Mesodermal cell (in vitro differentiated cells): ENCODE measurements around the gene SLC66A2.

Source experiments
- H3K27ac ChIP-seq: 2 replicates; pipeline ENCODE4 v1.7.0; 2013; ENCODE audit warnings: mild to moderate bottlenecking, low read depth, low read length, moderate library complexity; ENCODE audit not compliant: severe bottlenecking
- H3K36me3 ChIP-seq: 2 replicates; pipeline ENCODE4 v1.7.1; 2013; ENCODE audit warnings: mild to moderate bottlenecking, low read length, moderate library complexity; ENCODE audit not compliant: control insufficient read depth, insufficient read depth
- H3K4me1 ChIP-seq: one replicate; pipeline ENCODE4 v1.7.1; 2013; ENCODE audit warnings: mild to moderate bottlenecking, low read length; ENCODE audit not compliant: insufficient read depth, control insufficient read depth, poor library complexity, severe bottlenecking
- H3K4me3 ChIP-seq: 2 replicates; pipeline ENCODE4 v1.7.0; 2013; ENCODE audit warnings: low read length, control low read depth, mild to moderate bottlenecking; ENCODE audit not compliant: insufficient read depth, poor library complexity, severe bottlenecking; ENCODE audit errors: extremely low read depth
- H3K9me3 ChIP-seq: 2 replicates; pipeline ENCODE4 v1.7.1; 2013; ENCODE audit warnings: mild to moderate bottlenecking, low read length, moderate library complexity; ENCODE audit not compliant: control insufficient read depth
- WGBS, 2 experiments: methylation state at CpG; one replicate each; pipeline ENCODE4 v1.1.5; 2013; ENCODE audit warnings: missing lambda C conversion rate in 2 of 2; ENCODE audit not compliant: insufficient coverage in 2 of 2; 5-methylcytosine and 5-hydroxymethylcytosine counted together

Gene SLC66A2

GRCh38 chr18:79935499-79935898 is 16.0 kb downstream of the SLC66A2 start:
- H3K36me3 ChIP-seq: peaks cover 52% of the 10 kb centered on the region
- WGBS, 2 experiments: 90 to 93% methylated on average over 2 to 3 of the region's 3 CpGs
- H3K9me3 ChIP-seq: peaks cover 15% of the 10 kb centered on the region
- H3K4me3 ChIP-seq: no peak overlapping the region
- no peak overlapping the region for H3K27ac ChIP-seq
- H3K4me1 ChIP-seq: no peaks in the 10 kb centered on the region

- WGBS, 2 experiments: 76 to 89% methylated on average over 3 to 5 of the region's 5 CpGs
- Histone ChIP-seq H3K4me3 (no peak overlapping the region), H3K4me1 (no peaks in the 10 kb centered on the region), H3K9me3 (peaks cover 19% of the 10 kb centered on the region), H3K36me3 (peaks cover 48% of the 10 kb centered on the region), H3K27ac (no peak overlapping the region)
These were observed 16.4 kb downstream of the SLC66A2 start for GRCh38 chr18:79935098-79935480.

- WGBS, 2 experiments: 90 to 93% methylated on average over 7 to 8 of the region's 8 CpGs
- Histone ChIP-seq H3K4me1 (no peaks in the 10 kb centered on the region), H3K4me3 (no peak overlapping the region), H3K27ac (no peak overlapping the region), H3K9me3 (peaks cover 24% of the 10 kb centered on the region), H3K36me3 (peaks cover 48% of the 10 kb centered on the region)
These were observed 16.9 kb downstream of the SLC66A2 start for GRCh38 chr18:79934311-79935097.

- peaks cover 55% of the 10 kb centered on the region for H3K36me3 ChIP-seq
- no peaks in the 10 kb centered on the region for H3K4me1 ChIP-seq
- H3K4me3 ChIP-seq: no peak overlapping the region
- WGBS, 2 experiments: 72 to 79% methylated on average over 7 to 9 of the region's 10 CpGs
- peaks cover 28% of the 10 kb centered on the region for H3K9me3 ChIP-seq
- H3K27ac ChIP-seq: no peak overlapping the region
These were observed 17.7 kb downstream of the SLC66A2 start for GRCh38 chr18:79933765-79934164.

- WGBS, 2 experiments: 83% methylated on average over 1 of the region's 3 CpGs; no CpG with 5 or more reads in 1 of the 2 experiments
- H3K4me3 ChIP-seq: no peak overlapping the region
- no peak overlapping the region for H3K27ac ChIP-seq
- peaks cover 51% of the 10 kb centered on the region for H3K36me3 ChIP-seq
- peaks cover 28% of the 10 kb centered on the region for H3K9me3 ChIP-seq
- H3K4me1 ChIP-seq: no peaks in the 10 kb centered on the region
These were observed 18.5 kb downstream of the SLC66A2 start for GRCh38 chr18:79932907-79933306.

GRCh38 chr18:79931475-79931874 is 20.0 kb downstream of the SLC66A2 start:
- 93% methylated on average over 2 of the region's 2 CpGs; no CpG with 5 or more reads in 1 of the 2 experiments for WGBS, 2 experiments
- Histone ChIP-seq H3K27ac (no peak overlapping the region), H3K36me3 (peaks cover 52% of the 10 kb centered on the region), H3K4me3 (no peak overlapping the region), H3K9me3 (peaks cover 24% of the 10 kb centered on the region), H3K4me1 (no peaks in the 10 kb centered on the region)

- Histone ChIP-seq H3K27ac (no peak overlapping the region), H3K4me1 (no peaks in the 10 kb centered on the region), H3K9me3 (peaks cover 20% of the 10 kb centered on the region), H3K4me3 (no peak overlapping the region), H3K36me3 (peaks cover 44% of the 10 kb centered on the region)
- no CpG with 5 or more reads among the region's 2 CpGs for WGBS, 2 experiments
These were observed 21.3 kb downstream of the SLC66A2 start for GRCh38 chr18:79930020-79930642.

- peaks cover 20% of the 10 kb centered on the region for H3K9me3 ChIP-seq
- no peak overlapping the region for H3K27ac ChIP-seq
- no peak overlapping the region for H3K4me3 ChIP-seq
- no peaks in the 10 kb centered on the region for H3K4me1 ChIP-seq
- H3K36me3 ChIP-seq: peaks cover 48% of the 10 kb centered on the region
- 96 to 97% methylated on average over 9 of the region's 9 CpGs for WGBS, 2 experiments
These were observed 22.9 kb downstream of the SLC66A2 start for GRCh38 chr18:79928563-79928960.

GRCh38 chr18:79927607-79928562 is 23.6 kb downstream of the SLC66A2 start:
- no peak overlapping the region for H3K4me3 ChIP-seq
- peaks cover 20% of the 10 kb centered on the region for H3K9me3 ChIP-seq
- WGBS, 2 experiments: 86 to 87% methylated on average over 20 to 23 of the region's 25 CpGs
- peaks cover 51% of the 10 kb centered on the region for H3K36me3 ChIP-seq
- no peaks in the 10 kb centered on the region for H3K4me1 ChIP-seq
- no peak overlapping the region for H3K27ac ChIP-seq

- Histone ChIP-seq H3K9me3 (peaks cover 20% of the 10 kb centered on the region), H3K4me3 (no peak overlapping the region), H3K36me3 (peaks cover 55% of the 10 kb centered on the region), H3K27ac (no peak overlapping the region), H3K4me1 (no peaks in the 10 kb centered on the region)
- WGBS, 2 experiments: 86% methylated on average over 20 of the region's 21 CpGs
These were observed 24.5 kb downstream of the SLC66A2 start for GRCh38 chr18:79926715-79927606.
